ENCODE measurements around the gene CPNE5.

The CPNE5 gene

DNA sequence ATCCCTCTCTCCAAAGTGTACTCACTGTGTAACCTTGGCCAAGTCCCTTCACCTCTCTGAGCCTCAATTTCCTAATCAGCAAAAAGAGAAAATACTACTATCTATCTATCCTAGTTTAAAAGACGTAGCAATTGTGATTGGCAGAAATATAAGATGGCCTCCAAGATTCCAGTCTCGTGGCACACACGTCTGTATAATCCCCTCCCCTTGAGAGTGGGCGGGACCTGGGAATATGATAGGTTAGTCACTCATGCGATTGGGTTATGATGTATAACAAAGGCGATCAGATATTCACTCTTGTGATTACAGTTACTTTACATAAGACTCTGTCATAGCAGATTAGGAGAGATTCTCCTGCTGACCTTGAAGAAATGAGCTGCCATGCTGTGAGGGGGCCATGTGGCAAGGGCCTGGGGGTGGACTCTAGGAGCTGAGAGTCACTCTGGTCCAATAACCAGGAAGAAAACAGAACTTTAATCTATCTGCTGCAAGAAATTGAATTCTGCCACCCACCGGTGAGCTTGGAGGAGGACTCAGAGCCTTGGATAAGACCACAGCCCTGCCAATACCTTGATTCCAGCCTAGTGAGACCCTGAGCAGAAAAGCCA is 6.0 kb downstream of the CPNE5 start:
- no peak for DNase-seq

DNA sequence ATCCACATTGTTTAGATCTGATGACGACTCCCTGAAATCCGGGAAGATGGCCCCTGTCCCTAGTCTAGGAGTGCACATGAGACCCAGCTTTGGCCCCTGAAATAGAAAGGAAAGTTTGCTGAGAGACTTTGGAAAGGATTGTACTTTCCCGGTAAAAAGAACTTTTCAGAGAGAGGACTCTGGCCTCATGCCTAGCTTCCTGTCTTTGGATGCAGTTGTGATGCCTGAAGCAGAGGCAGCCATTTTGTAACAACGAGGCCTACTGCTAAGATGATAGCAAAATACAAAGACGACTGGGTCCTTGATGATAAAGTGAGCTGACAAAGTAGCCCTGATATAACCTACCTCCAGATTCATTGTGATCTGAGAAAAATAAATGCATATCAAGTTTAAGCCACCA is 6.9 kb downstream of the CPNE5 start:
- no peak for DNase-seq

DNA sequence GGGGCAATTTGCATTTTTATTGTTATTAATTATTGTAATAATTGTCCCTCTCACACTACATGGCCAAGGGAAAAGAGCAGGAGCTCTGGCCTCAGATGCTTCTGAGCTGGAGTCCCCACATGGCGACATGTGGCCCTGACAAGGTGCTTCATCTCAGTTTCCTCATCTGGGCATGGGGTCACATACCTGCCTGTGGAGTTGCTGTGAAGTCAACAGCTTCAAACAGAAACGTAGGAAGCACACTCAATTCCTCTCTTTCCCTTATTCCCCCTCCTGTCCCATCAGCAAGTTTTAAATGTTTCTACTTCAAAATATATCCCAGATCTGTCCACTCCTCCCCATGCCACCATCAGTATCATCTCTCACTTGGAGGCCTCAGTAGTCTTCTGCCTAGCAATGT is 8.7 kb downstream of the CPNE5 start:
- DNase-seq: no peak

DNA sequence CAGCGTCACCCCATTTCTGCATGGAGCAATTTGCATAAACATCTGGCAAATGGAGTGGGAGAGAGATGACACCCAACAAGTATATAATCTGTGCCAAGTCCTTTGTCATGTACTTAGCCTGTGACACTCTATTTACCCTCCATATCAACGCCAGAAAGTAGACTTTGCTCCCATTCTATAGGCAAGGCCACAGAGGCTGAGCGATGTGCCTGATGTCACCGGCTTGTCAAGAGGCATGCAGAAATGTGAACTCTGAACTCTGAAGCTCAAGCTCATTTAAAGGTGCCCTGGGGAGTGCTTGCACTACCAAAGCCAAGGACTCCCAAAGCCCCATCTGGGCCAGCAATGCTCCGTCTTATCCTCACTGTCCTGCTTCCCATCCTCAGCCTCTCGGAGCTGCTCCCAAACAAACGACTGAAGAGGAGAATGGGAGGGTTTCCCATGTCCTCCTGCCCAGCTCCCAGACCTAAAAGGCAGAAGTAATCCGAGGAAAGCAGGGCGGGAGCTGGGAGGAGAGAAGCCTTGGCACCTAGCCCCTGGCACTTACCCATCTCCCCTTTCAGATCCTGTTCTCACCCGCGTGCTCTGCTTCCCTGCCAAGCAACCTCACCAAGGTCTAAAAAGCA is 9.2 kb downstream of the CPNE5 start:
- DNase-seq: peak; percentile 79

DNA sequence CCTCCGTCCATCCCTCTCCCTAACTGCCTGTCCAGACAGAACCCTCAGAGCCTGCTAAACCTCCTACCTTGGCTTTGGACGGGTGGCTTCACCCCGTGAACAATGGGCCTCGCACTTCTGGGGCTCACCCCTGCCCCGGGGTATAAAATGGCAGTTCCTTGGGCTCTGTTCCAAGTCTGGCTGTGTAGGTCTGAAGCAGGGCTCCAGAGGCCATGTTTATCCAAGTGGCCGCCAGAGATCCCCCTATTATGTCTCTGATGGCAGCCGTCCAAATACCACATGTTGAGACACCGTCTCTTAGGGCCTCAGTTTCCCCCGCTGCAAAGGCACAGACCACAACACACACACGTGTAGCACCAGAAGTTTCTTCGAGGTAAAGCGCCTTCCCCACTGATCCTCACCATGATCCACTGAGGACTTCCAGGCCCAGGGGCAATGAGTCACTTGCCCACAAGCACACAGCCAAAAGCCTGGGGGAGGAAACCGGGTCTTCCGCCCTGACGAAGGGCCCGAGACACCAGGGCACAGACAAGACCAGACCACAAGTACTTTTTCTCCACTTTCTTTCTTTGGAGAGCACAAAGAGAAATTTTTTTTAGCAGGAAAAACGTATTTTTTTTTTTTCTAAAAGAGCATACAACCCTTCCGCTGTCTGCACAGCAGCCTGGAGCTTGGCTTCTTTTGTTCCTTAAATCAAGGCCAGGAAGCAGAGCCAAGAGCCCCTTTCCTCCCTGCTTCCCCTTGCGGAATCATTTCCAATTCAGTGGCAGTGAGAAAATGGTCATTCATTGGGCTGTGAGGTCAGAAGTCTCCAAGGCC is 11.8 kb downstream of the CPNE5 start:
- peak; percentile 83 for DNase-seq

DNA sequence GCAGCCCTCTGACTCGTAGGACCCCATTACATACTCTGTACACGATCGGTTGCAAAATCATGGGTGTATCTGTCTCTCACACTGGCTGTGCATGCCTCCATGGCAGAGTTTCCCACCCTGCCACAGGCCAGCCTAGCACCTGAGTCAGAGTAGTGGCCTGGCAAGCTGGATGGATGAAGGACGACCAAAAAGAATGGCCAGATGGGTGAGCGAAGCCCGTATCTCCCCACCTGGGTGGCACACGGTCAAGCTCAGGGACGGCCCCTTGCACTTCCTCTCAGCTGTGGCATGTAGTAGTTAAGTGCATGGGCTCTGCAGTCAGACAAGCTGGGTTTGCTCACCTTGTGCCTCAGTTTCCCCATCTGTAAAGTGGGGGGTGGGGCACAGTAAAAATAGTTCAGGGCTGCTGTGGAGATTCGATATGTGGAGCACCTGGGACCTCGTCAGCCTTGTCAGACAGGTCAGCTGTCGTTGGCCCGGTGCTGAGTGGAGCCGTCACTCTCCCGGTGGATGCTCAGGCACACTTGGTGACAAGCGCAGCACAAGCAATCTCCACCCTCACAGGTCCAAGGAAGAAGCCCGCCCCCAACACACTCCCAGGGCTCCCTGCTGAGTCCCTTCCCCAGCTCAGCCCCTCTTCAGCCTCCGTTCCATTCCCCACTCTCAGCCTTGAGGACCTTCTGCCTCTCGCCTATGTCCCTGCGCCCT is 12.6 kb downstream of the CPNE5 start:
- DNase-seq: no peak

DNA sequence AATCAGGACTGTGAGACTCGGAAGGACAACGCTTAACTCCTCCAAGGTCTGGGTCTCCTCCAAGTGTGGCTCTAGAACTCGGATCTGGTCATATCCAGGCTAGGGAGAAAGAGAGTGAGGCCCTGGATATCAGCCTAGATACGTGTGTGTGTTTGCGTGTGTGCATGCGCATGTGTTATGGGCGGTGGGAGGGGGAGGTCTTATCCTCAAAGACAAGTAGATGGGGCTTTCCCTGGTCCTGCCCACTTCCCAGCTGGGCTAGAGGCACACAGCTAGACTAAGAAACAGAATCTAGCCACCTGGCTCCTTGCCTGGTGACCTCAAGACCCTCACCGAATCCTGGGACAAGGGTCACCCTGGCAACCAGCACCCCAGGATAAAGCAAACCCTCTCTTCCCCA is 13.2 kb downstream of the CPNE5 start:
- no peak for DNase-seq

DNA sequence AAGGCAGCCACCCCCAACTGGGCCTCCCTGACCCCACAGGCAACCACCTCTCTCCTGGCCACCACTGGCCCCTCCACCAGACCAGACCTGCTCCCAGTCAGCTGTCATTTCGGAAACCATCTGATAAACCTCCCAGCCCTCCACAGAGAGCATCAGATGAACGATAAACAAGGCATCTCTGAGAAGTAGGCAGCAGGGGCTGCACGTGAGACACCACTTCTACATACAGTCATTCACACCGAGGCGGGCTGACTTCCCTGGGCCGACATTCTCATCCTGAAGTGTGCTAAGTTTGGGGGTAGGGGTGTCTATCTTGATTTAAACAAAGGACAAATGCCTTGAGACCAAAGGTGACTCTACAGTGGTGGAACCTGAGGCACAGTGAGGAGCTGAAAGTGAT is 13.8 kb downstream of the CPNE5 start:
- DNase-seq: no peak

DNA sequence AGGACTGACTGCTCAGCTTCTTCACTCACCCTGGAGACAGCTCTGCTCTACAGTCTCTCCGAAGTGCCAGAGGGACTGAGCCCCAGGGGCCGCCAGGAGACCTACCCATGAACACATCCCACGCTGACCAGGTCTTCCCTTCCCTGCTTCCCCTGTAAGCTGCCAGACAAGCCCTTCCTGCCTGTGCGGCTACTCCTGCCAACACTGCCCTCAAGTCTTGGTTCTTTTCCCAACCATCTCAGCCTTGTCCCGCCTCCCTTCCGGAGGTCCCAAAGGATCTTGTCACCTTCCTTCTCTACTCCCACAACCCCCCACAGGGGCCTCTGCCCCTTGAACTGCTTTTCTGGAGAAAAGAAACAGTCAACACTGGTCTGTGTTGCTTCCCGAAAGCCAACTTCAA is 15.0 kb downstream of the CPNE5 start:
- DNase-seq: no peak

DNA sequence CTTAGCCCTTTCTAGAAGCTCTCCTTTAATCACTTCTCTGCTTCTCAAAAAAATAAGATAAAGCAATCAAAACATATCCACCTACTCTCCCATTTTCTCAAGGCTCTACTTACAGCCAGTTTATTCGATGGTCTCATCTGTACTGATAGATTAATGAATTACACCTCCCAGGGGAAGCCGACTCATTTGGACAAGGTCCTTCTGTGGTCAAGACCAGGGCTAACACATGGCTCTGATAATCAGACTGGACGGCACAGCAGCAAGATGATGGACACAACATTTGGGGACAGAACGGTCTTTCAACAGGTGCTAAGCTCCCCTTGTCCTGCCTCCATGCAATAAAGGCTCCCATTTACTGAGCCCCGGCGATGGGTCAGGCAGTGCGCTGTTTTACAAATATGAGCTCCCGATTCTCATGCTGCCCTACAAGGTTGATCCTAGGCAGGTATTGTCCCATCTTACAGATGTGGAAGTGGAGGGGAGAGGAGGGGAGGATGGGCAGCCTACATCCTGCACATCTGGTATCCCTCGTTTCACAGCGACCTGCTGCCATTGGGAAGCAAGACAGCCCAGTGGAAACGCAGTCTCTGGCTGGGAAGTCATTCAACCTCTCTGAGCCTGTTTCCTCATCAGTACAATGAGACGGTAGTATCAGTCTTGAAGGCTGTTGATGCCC is 15.7 kb downstream of the CPNE5 start:
- no peak for DNase-seq

DNA sequence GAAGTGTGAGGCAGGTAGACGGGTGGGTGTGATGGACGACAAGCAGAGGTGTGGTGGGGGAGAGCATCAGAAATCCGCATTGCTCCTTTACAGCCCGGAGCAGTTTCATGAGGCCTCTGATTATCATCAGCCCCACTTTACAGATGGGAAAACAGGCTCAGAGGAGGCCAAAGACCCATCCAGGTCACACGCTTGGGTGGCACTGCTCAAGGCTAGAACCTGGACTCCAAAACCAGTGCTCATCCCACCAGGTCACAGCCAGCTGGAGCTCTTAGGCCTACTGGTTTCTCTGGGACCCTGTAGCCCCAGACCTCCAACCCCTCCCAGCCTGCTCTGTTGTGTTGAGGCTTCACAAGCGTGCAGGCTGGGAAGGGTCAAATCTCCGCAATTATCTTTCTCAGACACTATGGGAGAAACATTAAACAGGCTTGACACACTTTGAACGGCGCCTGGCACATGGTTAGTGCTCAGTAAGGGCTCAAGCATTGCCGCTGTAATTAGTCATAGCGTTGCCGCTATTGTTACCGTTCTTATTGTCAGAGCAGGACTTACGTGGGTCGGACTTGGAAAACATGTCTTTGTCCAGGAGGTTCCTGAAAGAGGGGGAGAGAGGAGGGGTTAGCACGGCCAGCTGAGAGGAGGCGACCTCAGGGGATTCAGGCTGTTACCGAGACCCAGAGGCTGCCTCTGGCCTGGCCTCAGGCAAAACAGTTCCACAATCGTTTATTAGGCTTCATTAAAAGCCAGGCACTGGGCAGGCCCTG is 16.6 kb downstream of the CPNE5 start:
- DNase-seq: peak; percentile 50

DNA sequence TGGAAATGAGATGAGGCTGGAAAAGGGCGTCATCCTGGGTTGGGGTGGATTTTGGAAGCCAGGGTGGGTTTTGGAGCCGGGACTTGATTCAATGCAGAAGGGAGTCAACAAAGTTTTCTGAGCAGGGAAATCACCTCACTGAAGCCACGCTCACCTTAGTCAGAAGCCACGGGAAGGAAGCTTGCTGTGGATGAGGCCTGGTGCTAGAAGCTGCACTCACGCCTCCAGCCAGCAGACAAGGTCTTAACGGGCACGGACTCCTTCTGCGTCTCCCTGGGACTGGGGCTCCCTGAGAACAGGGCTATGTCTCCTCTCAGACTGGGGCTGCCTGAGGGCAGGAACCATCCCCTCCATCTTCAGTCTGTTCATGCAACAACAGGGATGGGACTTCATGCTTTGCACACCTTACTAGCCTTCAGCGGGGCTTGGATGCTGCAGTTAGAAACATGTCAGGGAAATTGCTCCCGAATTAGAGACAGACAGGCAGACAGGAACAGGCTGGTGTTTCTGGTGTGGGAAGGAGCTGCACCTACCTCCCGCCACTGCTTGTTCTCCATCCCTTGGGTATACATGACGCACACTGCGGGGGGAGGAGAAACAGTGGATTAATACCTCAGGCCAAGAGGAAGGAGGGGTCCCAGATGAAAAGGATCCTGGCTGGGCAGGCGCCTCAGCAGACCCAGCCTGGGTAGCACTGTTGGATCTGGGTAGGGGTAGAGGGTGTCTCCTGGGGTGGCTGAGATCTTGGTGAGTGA is 17.5 kb downstream of the CPNE5 start:
- peak; percentile 30 for DNase-seq

DNA sequence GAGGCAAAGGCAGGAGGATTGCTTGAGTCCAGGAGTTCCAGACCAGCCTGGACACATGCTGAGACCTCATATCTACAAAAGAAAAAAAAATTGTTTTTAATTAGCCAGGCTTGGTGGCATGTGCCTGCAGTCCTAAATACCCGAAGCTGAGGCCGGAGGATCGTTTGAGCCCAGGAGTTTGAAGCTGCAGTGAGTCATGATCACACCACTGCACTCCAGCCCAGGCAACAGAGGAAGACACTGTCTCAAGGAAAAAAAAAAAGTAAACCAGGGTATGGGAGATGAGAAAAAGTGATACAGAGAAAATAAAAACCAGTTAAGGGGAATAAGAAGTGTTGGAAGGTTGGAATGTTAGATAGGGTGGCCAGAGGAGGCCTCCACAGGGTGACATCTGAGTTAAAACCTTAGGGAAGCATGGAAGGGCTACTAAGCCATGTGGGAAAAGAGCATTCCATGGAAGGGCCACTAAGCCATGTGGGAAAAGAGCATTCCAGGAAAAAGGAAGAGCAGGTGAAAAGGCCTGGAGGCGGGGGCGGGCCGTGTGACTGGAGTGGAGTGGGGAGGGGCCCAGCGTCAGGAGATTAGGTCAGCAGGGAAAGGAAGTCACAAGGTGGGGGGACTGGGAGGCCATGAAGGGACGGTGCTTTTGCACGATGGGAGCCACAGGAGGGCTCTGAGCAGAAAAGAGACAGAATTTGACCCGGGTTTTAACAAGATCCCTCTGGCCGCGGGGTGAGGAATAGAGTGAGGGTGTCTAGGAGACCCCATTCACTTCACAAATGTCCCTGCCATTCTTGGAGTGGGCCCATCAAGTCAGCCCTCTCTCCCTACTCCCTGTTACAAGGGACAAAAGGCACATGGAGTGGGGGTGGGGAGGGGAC is 18.3 kb downstream of the CPNE5 start:
- DNase-seq: peak; percentile 80

DNA sequence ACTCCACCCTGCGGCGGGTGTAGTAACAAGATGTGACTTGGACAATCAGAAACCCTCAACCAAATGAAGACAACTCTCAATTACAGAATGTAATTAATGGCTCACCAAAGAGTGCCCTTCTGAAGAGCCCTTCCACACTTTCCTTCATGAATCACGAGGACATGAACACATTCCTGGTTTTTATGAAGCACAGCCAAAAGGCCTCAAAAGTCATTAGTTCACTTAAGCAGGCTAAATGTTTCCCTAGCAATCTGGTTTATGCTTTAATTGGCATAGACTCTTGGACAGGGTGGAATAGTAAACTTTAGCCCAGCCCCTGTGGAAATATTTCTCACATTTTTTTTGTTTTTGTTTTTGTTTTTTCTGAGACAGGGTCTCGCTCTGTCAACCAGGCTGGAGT is 20.5 kb downstream of the CPNE5 start:
- no peak for DNase-seq

DNA sequence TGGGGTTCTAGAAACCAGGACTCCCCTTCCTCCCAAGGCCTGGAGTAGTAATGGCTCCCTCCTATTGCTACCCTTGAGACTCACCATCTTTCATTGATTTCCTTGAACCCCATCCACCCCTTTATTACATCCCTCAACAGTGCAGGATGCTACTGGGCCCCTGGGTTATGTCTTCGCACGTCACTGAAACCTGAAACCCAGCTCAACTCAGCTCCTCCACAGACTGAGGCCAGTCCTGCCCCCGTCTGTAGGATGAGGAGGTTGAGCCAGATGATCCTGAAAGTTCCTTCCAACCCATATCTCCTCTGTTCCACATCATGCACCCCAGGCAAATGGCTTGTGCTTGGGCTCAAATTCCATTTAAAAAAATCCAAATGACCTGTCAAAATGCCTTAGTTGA is 21.4 kb downstream of the CPNE5 start:
- no peak for DNase-seq

DNA sequence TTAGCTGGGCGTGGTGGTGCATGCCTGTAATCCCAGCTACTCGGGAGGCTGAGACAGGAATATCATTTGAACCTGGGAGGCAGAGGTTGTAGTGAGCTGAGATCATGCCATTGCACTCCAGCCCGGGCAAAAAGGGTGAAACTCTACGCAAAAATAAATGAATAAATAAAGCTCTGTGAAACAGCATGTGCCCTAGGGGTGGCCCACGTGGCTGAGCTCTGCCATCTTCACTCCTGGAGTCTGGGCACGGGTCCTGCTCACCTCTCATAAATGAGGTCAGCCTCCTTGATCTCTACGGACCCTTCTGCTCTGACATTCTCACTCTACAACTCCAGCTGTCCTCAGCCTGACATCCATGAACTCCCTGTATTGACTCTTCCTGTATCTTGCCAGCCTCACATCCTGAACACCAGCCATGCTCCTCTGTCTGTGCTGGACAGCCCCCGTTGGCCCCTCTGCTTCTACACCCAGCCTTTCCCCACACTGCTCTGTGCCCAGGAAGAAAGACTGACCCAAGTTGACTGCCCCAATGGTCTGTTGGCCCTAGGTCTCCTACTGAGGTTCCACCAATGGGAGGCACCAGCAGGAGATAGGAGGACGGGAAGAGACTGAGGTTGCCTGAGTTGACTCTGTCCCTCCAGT is 21.9 kb downstream of the CPNE5 start:
- DNase-seq: no peak

DNA sequence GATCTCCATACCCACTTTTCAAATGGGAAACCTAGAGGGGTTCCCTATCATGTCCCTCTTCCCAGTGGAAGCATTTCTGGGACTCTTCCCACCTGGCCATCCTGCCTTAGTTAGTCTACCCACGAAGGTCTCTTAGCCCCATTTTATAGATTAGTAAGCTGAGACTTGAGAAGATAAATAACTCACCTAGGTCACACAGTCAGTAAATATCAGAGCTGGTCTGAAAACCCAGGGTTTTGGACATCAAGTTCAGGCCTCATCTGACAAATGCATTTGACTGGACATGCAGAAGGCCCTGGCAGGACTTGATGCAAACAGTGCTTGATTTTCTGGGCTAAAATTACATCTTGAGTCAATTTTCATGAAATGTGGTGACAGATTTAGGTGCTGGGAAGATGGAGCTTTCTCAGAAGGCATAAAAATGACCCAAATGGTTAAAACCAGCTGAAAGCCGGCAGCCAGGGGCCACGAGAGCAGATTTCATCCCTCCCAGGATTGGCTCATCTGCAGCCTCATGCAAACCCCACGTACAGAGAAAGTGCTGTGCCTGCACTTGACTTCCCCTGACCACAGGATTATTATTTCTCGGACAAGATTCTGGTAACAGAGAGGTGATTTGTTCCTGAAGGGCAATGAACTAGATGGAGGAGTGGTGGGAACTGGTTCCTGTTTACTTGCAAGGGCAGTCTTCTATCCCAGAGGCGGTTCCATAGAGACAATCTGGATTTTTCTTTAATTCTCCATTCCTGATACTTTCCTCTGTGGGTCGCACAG is 23.1 kb downstream of the CPNE5 start:
- no peak for DNase-seq

DNA sequence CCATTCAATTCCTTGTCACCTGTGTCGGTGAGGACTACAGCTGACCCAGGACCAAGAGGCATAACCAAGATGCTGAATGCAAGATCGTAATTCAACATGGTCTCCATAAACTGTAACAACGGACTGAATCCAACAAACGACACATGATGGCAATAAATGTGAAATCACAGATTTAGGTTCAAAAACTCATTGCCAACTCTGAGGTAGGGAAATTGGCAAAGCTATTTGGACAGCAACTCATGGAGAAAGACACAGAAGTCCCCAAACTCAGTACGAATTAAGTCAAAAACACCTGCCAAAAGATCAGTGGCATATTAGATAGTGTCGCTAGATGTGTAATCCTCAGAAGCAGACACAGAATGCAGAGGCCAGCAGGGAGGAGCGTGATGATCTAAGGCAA is 25.0 kb downstream of the CPNE5 start:
- DNase-seq: no peak

DNA sequence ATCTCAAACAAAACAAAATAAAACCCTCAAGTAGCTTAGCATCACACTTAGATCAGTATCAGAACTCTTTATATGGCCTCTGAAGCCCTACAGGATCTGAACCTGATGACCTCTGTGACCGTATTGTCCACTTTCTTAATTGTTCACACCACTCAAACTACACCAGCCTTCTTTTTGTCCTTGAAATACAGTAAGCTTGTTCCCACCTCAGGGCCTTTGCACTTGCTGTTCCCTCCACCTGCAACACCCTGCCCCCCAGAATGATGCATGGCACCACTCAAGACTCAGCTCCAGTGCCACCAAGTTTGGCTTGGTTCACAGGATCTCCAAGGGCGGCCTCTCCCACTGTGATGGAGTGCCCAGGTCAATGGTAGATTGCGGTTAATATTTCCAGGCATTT is 25.7 kb downstream of the CPNE5 start:
- DNase-seq: no peak
